Occipital lobe (tissue), 2 donors: Measurements from ENCODE around the gene EFNB3. TPM values are rescaled to one million over a fixed set of nuclear protein-coding genes. Genes with fewer than 3 reads are reported as not detected.

Experiments used
- DNase-seq: peaks from one replicate; lab custom pipeline; 2025; lab: John Stamatoyannopoulos, UW
- total RNA-seq: library from RNA; depleted of rRNA; stranded (reverse); fragments of >200 nt; gene quantifications from one replicate; pipeline ENCODE4 v1.2.3, GENCODE V29; 2014

EFNB3 gene, protein sequence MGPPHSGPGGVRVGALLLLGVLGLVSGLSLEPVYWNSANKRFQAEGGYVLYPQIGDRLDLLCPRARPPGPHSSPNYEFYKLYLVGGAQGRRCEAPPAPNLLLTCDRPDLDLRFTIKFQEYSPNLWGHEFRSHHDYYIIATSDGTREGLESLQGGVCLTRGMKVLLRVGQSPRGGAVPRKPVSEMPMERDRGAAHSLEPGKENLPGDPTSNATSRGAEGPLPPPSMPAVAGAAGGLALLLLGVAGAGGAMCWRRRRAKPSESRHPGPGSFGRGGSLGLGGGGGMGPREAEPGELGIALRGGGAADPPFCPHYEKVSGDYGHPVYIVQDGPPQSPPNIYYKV
- total RNA-seq: 13.7 TPM

DNA sequence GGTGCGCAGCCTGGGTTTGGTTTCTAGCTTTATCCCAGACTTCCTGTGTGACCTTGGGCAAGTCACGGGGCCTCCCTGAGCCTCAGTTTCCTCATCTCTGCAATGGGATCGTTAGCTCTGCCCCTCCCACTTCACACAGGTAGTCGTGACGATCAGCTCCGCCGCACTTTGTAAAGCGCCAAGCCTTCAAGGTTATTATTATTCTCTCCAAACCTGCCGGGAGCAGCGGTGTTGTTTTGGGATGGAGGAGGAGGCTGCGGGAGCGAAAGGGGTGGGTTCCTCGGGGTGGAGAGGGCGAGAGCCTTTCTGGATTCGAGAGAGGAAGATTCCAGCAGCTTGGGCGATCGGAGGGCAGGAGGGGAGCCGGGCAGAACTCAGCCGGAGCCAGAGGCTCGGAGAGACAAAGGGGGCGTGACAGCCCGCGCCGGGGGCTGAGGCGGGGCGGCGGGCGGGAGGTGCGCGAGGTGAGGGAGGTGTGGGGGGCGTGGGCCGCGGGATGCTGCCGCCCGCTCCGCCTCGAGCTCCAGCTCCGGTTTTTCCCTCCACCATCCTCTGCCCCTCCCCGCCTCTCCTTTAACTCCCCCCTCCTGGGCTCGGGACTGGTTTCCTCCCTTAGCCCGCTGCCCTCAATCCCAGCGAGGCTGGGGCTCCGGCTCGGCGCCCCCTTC lies at the start of gene EFNB3:
Gene EFNB3, plus strand, starts transcription at position 602 of the 668 bp plus-strand sequence. CDS start 397 bp downstream, outside the sequence.
- DNase-seq: peak; percentile 45

DNA sequence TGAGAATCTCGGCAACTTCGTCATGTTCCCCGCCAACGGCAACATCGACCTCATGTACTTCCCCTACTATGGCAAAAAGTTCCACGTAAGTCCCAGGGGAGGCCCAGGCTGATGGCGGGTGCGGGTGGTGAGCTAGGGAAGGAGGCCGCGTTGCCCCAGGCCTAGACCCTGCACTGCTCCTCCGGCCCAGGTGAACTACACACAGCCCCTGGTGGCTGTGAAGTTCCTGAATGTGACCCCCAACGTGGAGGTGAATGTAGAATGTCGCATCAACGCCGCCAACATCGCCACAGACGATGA lies 49.5 kb upstream of the EFNB3 start:
- no peak for DNase-seq

DNA sequence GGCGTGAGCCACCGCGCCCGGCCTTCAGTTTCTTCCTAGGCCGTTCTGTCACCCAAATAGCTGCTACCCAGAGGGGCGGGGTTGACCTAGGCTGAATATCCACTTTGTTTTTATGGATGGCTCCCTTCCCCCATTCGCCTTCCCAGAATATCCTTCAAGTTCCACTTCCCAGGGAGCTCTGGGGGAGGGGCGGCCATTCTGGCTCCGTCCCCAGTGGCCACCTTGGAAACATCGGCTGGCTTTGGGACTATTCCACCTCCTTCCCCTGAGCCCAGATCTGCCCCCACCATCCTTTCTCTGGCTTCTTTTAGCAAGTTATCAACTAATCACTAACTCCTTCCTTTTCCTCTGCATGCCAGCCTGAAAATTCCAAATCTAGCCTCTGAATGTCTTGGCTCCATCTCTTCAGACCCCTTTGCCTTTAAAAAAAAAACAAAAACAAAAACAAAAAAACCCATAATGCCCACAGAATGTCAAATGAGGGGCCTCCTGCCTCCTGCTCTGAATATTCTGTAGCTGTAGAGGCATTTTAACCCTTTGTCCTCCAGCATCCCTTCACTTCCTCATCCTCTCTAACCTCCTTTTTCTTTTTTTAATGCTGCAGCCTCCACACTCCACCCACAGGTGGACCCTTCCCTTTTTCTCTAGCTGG lies 47.9 kb upstream of the EFNB3 start:
- DNase-seq: no peak

DNA sequence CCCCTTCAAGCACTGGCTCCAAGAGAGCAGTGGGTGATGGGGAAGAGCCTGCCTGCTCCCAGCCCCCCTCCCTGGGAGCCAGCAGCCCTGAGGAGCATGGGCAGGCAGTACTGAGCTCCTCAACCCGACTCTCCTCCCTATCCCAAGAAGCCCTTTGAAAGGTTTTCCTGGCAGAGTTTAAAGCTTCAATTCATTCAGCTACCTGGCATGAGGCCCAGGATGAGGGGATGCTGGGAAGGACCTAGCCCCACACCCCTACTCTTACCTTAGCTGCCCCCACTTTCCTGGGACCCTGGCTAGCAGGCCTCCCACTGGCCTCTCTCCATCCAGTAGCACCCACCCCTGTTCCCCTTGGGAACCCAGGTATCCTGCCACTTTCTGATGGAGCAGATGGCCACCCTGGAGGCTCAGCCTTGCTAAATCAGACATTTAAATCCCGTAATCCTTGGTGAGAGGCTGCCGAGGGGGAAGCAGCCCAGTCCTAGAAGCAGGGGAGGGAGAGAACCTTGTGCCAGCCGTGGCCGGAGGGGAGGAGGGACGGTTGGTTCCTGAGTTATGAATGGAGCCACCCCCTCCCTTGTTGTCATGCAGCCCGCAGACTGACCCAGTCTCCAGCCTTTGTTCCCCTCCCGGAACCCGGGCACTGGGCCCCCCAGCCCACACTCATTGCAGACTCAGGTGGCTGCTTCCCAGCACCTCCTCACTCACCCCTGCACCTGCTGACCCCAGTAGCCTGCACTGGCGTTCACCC lies 37.2 kb upstream of the EFNB3 start:
- no peak for DNase-seq

DNA sequence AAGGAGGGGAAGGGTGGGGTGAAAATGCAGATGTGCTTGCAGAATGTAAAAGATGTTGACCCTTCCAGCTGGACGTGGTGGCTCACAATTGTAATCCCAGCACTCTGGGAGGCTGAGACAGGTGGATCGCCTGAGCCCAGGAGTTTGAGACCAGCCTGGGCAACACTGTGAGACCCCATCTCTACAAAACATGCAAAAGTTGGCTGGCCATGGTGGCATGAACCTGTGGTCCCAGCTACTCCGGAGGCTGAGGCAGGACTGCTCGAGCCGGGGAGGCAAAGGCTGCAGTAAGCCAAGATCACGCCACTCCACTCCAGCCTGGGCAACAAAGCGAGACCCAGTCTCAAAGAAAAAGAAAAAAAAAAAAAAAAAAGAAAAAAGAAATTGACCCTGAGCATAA lies 36.5 kb upstream of the EFNB3 start:
- no peak for DNase-seq

DNA sequence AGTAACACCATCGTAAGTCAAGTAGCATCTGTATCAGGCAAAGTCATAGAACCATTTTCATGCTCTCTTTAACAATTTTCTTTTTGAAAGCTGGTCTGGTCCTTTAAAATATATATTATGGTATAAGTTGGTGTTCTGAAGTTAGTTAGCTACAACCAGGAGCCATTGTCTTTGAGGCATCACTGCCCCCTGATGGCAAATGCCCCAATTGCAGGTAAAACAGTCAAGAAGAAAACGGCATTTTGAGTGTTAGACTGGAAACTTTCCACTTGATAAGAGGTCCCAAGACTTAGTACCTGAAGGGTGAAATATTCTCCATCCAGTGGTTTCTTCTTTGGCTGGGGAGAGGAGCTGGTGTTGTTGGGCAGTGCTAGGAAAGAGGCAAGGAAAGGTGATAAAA lies 31.8 kb upstream of the EFNB3 start:
- no peak for DNase-seq

DNA sequence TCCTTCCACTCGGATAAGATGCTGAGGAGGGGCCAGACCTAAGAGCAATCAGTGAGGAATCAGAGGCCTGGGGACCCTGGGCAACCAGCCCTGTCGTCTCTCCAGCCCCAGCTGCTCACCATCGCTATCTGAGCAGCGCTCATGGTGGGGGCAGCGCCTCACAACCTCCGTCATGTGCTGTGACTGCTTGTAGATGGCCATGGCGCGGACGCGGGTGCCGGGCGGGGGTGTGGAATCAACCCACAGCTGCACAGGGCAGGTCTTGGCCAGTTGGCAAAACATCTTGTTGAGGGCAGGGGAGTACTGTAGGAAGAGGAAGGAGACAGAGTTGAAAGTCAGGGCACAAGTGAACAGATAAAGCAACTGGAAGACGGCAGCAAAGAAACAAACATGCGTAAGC lies 30.1 kb upstream of the EFNB3 start:
- no peak for DNase-seq

DNA sequence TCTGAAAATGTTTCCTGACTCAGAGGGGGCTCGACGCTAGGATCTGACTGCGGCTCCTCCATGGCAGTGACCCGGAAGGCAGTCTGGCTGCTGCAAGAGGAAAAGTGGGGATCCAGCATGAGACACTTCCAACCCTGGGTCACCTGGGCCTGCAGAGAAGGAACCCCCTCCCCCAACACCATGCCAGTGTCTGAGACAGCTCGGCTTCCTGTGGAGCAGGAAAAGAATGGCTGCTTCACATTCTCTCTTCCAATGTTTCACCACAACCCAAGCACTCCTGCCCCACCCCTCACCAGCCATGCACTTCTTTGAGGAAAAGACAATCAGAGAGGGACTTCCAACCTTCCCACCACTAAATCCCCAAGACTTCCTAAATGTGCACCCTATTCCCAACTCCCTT lies 28.5 kb upstream of the EFNB3 start:
- DNase-seq: no peak

DNA sequence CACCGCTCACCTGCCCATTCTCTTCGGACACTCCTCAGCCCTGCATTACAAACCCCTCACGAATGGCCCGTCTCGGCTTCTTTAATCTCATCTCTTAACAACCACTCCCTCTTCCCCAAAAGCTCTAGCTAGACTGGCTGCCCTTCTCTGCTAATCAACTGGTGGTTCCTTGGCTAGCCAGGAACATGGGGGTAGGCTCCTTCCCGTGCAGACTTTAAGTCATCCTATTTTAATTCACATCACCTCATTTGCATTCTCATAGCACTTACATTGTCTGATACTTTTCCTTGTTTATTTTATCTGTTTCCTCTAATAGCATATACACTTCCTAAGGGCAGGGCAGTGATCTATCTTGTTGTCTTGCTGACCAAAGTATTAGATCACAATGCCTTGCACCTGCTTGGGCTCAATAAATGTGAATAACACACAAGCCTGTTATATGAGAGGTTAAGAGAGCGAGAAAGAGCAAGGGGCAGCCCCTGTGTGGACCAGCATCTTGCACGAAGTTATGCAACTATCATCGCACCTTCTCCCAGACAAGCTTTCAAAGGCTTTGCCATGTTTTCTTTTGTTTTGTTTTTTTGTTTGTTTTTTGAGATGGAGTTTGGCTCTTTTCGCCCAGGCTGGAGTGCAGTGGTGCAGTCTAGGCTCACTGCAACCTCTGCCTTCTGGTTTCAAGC lies 27.5 kb upstream of the EFNB3 start:
- DNase-seq: no peak

DNA sequence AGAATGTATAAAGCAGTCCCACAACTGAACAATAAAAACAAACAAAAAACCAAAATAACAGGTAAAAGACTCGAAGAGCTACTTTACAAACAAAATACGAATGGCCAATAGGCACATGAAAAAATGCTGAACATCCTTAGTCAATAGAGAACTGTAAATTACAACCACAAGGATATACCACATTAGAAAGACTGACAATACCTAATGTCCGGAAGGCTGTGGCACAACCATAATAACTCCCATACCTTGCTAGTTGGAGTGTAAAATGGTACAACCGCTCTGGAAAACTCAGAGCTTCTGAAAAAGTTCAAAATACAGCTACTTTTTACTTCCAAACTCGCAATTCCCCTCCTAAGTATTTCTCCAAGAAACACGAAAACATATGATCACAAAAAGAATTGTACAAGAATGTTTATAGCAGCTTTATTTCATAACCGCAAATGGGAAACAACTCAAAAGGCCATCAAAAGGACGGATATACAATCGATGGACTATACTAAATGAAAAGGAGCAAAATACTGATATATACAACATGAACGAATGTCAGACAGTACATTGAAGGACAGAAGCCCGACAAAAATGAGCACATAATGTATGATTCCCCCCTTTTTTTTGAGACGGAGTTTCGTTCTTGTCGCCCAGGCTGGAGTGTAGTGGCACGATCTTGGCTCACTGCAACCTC lies 20.0 kb upstream of the EFNB3 start:
- DNase-seq: no peak

DNA sequence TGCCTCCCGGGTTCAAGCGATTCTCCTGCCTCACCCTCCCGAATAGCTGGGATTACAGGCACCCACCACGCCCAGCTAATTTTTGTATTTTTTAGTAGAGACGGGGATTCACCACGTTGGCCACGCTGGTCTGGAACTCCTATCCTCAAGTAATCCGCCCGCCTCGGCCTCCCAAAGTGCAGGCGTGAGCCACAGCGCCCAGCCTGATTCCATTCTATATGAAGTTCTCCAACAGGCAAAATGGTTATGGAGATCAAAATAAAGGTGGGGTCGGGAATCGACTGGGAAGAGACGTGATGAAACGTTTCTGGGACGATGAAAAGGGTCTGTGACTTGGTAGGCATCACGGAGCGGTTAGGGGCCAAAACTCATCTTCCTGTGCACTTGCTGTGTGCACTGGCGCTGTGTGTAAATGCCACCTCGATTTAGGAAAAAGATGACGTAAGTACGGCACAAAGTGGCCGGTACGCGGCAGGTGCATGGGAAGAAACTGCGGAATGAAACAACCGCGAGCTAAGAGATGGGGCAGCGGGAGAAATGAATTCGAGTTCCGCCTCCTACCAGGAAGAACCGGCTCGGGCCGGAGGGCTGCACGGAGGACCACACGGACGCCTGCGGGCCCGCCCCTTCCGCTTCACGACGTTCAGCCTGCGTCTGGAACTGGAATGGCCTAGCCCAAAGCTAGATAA lies 19.3 kb upstream of the EFNB3 start:
- DNase-seq: peak; percentile 85

DNA sequence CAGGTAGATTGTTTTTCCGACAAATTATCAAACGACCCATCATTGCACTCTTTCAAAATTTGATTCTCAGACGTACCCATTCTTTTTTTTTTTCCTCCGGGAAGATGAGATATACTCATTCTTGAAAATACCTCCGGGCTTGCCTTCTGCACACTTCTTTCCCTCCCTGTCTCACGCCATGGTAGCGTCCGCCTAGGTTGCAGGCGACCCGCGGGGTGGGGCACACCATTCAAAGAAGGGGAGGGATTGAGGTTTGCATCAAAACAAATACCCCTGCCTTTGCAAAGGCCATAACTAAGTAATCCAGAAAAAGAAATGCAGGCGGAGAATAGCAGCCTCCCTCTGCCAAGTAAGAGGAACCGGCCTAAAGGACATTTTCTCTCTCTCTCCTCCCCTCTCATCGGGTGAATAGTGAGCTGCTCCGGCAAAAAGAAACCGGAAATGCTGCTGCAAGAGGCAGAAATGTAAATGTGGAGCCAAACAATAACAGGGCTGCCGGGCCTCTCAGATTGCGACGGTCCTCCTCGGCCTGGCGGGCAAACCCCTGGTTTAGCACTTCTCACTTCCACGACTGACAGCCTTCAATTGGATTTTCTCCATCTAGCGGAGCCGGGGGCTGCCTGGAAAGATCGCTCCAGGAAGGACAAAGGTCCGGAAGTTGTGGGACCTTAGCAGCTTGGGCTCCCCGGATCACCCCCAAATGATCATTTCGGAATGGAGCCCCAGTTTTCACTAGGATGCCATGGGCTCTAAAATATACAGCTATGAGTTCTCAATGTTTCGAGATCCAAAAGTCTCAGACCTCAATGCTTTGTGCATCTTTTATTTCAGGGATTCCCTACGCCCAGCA lies 18.6 kb upstream of the EFNB3 start:
- DNase-seq: peak; percentile 80

DNA sequence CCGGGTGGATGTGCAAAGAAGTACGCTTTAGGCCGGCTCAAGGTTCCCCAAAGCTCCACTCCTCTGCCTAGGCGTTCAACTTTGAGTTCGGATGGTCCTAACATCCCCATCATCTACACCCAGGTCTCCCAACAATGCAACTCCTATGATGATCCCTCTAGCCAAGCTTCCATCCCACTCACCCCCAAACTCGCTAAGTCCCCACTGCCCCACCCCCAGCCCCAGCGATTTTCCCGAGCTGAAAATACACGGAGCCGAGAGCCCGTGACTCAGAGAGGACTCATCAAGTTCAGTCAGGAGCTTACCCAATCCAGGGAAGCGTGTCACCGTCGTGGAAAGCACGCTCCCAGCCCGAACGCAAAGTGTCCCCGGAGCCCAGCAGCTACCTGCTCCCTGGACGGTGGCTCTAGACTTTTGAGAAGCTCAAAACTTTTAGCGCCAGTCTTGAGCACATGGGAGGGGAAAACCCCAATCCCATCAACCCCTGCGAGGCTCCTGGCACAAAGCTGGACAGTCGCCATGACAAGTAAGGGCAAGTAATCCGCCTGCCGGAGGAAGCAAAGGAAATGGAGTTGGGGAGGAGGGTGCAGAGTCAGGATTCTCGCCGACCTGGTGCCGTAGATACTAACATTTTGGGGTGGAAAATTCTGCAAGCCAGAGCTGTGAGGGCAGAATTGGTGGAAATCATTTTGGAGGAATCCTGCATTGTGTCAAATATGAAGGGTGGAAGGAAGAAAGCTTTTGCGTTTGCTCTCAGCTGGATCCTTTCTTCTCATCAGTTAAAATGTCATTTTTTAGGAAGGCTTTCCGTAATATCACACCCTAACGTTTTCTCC lies 17.7 kb upstream of the EFNB3 start, which contains the start of gene TP53:
Gene TP53, minus strand, starts transcription at position 419 of the 836 bp plus-strand sequence. CDS start 10,896 bp downstream, outside the sequence.
- peak; percentile 84 for DNase-seq

DNA sequence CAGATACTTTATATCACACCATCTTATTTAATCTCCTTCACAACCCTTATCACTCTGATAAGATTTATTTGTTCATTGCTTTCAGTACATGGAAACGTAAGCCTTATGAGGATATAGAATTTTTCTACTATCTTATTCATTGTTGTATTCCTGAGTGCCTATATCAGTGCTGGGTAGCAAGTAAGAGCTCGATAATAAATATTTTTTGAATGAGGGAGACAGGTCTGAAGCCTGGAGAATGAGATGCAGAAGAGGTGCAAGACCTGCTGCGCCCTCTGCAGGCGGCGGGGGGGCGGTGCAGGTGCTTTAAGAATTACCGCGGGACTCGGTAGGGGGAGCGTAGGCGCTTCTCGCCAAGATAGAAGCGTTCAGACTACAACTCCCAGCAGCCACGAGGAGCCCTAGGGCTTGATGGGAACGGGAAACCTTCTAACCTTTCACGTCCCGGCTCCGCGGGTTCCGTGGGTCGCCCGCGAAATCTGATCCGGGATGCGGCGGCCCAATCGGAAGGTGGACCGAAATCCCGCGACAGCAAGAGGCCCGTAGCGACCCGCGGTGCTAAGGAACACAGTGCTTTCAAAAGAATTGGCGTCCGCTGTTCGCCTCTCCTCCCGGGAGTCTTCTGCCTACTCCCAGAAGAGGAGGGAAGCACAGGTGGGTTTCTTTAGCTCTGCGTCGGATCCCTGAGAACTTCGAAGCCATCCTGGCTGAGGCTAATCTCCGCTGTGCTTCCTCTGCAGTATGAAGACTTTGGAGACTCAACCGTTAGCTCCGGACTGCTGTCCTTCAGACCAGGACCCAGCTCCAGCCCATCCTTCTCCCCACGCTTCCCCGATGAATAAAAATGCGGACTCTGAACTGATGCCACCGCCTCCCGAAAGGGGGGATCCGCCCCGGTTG lies 16.8 kb upstream of the EFNB3 start, which contains the start of gene WRAP53:
Gene WRAP53, plus strand, starts transcription at position 570 of the 900 bp plus-strand sequence. Its CDS starts 172 bp downstream, at position 742.
- DNase-seq: peak; percentile 97

DNA sequence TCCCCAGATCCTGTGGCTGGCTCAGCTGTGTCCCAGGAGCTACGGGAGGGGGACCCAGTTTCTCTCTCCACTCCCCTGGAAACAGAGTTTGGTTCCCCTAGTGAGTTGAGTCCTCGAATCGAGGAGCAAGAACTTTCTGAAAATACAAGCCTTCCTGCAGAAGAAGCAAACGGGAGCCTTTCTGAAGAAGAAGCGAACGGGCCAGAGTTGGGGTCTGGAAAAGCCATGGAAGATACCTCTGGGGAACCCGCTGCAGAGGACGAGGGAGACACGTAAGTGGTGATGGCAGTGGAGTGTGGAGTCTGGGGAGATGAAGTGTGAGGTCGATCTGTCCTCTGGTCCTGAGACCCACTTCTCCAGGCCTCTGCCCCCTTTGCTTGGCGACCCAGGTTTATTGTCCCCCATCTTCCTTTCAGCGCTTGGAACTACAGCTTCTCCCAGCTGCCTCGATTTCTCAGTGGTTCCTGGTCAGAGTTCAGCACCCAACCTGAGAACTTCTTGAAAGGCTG lies 16.1 kb upstream of the EFNB3 start:
- DNase-seq: no peak

DNA sequence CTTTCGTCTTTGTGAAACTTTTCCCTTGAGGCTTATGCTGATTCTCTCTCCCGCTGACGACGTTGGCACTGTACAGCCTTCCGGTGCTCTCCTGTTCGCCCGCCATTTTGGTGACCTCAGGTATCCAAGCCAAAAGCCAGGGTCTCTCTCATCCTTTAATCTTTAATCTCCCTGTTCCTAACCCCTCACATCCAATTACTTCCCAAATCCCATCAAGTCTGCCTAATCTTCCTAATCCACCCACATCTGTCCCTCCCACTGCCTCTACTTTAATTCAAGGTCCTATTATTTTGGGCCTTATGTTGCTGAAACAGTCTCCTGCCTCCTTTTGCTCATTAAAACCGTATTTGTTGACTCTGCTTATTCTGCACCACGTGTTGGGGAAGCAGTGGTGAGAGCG lies 9.4 kb upstream of the EFNB3 start:
- no peak for DNase-seq
